AG04450 (cell line): ENCODE results near the gene AURKB. TPM values are rescaled to one million over a fixed set of nuclear protein-coding genes. Genes with fewer than 3 reads are reported as not detected.
A peak's percentile ranks its signal among the peaks of the same experiment; 100 is the strongest.

ENCODE experiments used
- CTCF ChIA-PET: fragments of 300-600, 350-600 bp; formaldehyde crosslinking; extraction: SDS; loops from one replicate; lab custom pipeline; 2022; ENCODE audit warnings: antibody characterized with exemption, inconsistent platforms; lab: Charles Lee
- POLR2A ChIA-PET: fragments of 350-600 bp; formaldehyde crosslinking; extraction: SDS; loops from one replicate; lab custom pipeline; 2021; ENCODE audit warnings: antibody characterized with exemption, inconsistent platforms; lab: Yijun Ruan, JAX
- DNase-seq: peaks from one replicate; pipeline ENCODE4 v3.0.0-alpha.2; 2011; ENCODE audit warnings: low read depth, low spot score
- H3K27ac ChIP-seq: one replicate; pipeline ENCODE4 v1.5.1; 2012; ENCODE audit warnings: low read depth, low read length, control low read depth
- H3K27me3 ChIP-seq: one replicate; pipeline ENCODE4 v1.6.0; 2012; ENCODE audit warnings: low read length; ENCODE audit not compliant: control insufficient read depth, insufficient read depth
- H3K4me3 ChIP-seq: 2 replicates; pipeline ENCODE4 v1.5.1; 2011; ENCODE audit warnings: mild to moderate bottlenecking, low read depth, low read length, control low read depth
- H3K9me3 ChIP-seq: 2 replicates; pipeline ENCODE4 v1.5.1; 2012; ENCODE audit warnings: low read length; ENCODE audit not compliant: control insufficient read depth, insufficient read depth
- CTCF ChIP-seq: IDR thresholded peaks from 2 replicates; pipeline ENCODE4 v1.5.1; 2011; ENCODE audit warnings: low read depth, low read length, control low read depth, inconsistent platforms
- polyA plus RNA-seq: library from polyadenylated mRNA; depleted of rRNA; stranded (reverse); fragments of >200 nt; gene quantifications from 2 replicates; pipeline ENCODE4 v1.2.3, GENCODE V29; 2011

The AURKB gene
- polyA plus RNA-seq, 1 experiment, result 5.9 TPM

GRCh38 chr17:8161289-8162232 is 48.8 kb downstream of the AURKB start:
- Histone ChIP-seq H3K9me3 (no peaks in the 10 kb centered on the region; the same call in 1 of the 2 replicates), H3K27me3 (no peaks in the 10 kb centered on the region), H3K27ac (no peak overlapping the region), H3K4me3 (peak overlapping the region; percentile 90)
- DNase-seq, result no peak
- ChIA-PET CTCF (interaction anchor here (0.6 to 1.5 kb wide), 3 partner anchors 24 to 43 kb away, joined by 3 to 6 read pairs (median 4); partner anchors contain the start of genes ALOXE3 and BORCS6), POLR2A (interaction anchor here (0.5 to 3.3 kb wide), 2 partner anchors 12 to 444 kb away, joined by 4 to 20 read pairs; partner anchors contain the start of gene DNAH2)
- TF ChIP-seq CTCF, result no peak

GRCh38 chr17:8160741-8161221 is 49.6 kb downstream of the AURKB start:
- POLR2A ChIA-PET, result interaction anchor here (0.5 to 3.3 kb wide), 2 partner anchors 13 to 444 kb away, joined by 4 to 20 read pairs; partner anchors contain the start of gene DNAH2
- no peaks in the 10 kb centered on the region; the same call in 1 of the 2 replicates for H3K9me3 ChIP-seq
- H3K27ac ChIP-seq, result no peak overlapping the region
- 0 out of 2 replicates have a peak overlapping the region, but pooled peaks have one; percentile 7 for H3K4me3 ChIP-seq
- H3K27me3 ChIP-seq, result no peaks in the 10 kb centered on the region
- no peak for TF ChIP-seq CTCF
- CTCF ChIA-PET, result interaction anchor here (0.6 to 1.5 kb wide), 4 partner anchors 23 to 134 kb away, joined by 3 to 6 read pairs (median 4); partner anchors contain the start of genes ALOXE3 and SLC25A35
- DNase-seq, result no peak

GRCh38 chr17:8160224-8160577 is 50.2 kb downstream of the AURKB start:
- no peak for TF ChIP-seq CTCF
- POLR2A ChIA-PET, result interaction anchor here (3.3 kb wide), 1 partner anchor 13 kb away, joined by 20 read pairs; no protein-coding TSS in a partner anchor

GRCh38 chr17:8159459-8160223 is 50.7 kb downstream of the AURKB start:
- no peaks in the 10 kb centered on the region for H3K27me3 ChIP-seq
- DNase-seq, result no peak
- ChIA-PET CTCF (interaction anchor here (1.0 to 2.0 kb wide), 6 partner anchors 8 to 99 kb away, joined by 3 to 17 read pairs (median 4); no protein-coding TSS in a partner anchor), POLR2A (interaction anchor here (3.3 kb wide), 1 partner anchor 14 kb away, joined by 20 read pairs; no protein-coding TSS in a partner anchor)
- H3K9me3 ChIP-seq, result no peaks in the 10 kb centered on the region; the same call in 1 of the 2 replicates
- H3K4me3 ChIP-seq, result no peak overlapping the region
- TF ChIP-seq CTCF, result no peak
- H3K27ac ChIP-seq, result no peak overlapping the region

More at GRCh38 chr17:8160224-8160577, 50.2 kb downstream of the AURKB start:
- Histone ChIP-seq H3K27ac (no peak overlapping the region), H3K27me3 (no peaks in the 10 kb centered on the region), H3K9me3 (no peaks in the 10 kb centered on the region; the same call in 1 of the 2 replicates), H3K4me3 (no peak overlapping the region)
- CTCF ChIA-PET, result interaction anchor here (0.6 to 1.5 kb wide), 4 partner anchors 22 to 135 kb away, joined by 3 to 4 read pairs (median 3); partner anchors contain the start of gene SLC25A35
- DNase-seq, result no peak
